Measurements from ENCODE around the gene WASHC3.

GRCh38 chr12:102080842-102081241 is 19.1 kb upstream of the WASHC3 start:
- TF ChIP-seq POLR2A (IDR thresholded peaks at IDR 0.05) (no peak), CTCF (IDR thresholded peaks at IDR 0.05) (no peak), POLR2AphosphoS5 (IDR thresholded peaks at IDR 0.05) (no peak)

Data from breast epithelium (tissue), 3 donors.